ENCODE data around the gene MYO7B.
"Not testable (repeated sequence)": the region's sequence is repeated elsewhere in the genome, so short reads cannot be mapped to it uniquely, and the experiment has no call there.

Gene MYO7B

DNA sequence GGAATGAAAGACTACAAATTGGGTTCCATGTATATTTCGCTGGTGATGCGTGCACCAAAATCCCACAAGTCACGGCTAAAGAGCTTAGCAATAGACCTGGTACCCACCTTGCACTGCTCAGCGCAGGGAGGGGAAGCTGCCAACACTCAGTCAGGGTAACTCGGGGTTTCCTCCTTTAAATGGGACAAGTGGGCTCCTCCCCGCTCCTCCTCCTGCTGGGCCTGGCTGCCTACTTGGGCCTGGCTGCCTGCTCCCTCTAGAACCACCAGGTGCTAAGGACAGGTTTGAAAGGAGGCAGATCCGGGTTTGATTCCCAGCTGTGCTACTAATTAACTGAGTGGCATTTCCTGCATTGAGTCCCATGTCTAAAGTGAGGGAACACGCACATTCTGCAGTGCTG, 23.4 kb downstream of the MYO7B start:
- FAIRE-seq = no peak

DNA sequence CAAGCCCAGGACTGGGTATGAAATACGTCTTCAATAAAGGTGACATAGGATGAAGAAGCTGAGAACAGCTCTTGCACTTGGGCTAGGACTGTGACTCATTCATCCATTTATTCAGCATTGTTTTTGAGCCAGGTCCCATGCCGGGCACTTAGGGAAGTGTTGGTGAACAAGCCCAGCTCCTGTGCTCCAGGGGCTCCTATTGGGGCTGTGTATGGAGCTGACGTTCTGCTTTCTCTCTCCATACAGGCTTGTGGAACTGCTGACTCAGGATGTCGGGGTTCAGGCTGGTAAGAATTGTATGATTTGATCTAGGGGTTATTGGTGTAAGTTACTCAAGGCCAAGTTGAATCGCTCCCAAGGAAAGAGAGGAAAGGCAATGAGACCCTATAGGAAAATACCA, 24.0 kb downstream of the MYO7B start:
- no peak for FAIRE-seq

DNA sequence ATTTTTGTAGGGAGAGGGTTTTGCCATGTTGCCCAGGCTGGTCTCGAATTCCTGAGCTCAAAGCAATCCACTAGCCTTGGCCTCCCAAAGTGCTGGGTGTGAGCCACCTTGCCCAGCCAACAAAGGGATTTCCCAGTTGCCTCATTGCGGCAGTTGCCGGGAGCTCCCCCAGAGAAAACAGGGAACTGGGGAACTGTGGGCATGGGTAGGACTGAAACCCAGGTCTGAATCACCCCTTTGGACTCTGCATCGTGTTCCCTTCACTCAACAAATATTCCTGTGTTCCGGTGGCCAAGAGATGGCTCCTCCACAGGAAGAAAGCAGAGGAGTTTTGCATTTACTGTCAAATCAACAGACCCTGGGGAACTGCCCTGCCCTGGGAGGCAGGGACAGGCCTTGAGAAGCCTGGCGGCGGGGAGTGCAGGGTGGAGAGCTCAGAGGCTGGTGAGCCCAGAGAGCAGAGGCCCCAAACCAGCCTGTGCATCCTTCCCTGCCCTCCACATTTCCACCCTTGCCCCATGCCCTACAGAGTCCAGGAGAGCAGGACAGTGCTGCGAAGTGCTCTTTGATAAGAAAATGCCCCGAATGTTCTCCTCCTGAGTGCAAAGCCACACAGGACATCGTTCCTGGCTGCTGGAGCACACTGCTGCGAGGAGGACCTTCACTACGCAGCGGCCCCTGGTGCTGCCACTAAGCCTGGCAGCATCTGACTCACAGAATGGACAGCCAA, 24.9 kb downstream of the MYO7B start:
- no peak for FAIRE-seq

DNA sequence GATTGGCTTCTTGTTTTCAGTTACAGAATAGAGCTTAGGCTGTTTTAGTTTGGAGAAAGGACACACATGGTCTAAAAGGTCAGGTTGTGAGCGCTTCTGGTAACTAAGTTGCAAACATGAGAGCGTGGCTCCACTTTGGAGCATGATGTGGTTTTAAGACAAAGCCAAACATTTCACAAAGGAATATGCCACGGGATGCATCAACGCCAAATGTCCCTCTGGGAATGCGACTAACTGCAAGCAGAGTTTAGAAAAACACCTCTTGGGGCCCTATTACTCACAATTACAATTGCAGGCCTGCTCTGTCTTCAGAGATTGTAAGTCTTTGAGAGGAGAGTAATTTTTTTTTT, 25.4 kb downstream of the MYO7B start:
- no peak for FAIRE-seq

DNA sequence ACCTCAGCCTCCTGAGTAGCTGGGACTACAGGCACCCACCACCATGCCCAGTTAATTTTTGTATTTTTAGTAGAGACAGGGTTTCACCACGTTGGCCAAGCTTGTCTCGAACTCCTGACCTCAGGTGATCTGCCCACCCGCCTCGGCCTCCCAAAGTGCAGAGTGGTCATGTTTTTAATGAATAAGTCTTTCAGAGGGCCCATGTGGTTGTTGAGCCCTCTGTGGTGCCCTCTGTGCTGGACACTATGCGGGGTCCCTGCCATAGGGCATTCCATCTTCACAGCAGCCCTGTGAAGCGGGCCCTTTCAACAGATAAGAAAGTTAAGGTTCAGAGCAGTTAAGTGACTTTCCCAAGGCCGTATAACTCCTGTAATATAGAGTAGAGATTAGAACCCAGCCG, 25.9 kb downstream of the MYO7B start:
- FAIRE-seq = no peak

DNA sequence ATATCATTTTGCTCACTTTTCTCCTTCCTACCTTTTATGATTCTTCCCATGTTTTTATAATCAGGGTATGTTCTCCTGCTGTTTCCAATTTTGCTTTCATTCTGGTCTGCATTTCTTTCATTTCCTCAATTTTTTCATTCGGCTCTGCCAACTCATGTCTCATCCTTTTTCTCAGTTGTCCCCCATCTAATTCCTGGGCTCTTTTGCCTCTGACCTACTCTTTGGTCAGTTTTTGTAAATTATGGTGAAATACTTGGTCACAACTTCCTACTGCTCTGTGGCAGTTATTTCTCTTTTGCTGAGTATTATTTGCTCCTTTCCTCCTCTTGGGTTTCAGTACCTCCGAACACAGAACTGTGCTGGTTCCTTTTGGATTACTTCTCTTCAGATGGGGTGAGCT, 27.5 kb downstream of the MYO7B start:
- no peak for FAIRE-seq

DNA sequence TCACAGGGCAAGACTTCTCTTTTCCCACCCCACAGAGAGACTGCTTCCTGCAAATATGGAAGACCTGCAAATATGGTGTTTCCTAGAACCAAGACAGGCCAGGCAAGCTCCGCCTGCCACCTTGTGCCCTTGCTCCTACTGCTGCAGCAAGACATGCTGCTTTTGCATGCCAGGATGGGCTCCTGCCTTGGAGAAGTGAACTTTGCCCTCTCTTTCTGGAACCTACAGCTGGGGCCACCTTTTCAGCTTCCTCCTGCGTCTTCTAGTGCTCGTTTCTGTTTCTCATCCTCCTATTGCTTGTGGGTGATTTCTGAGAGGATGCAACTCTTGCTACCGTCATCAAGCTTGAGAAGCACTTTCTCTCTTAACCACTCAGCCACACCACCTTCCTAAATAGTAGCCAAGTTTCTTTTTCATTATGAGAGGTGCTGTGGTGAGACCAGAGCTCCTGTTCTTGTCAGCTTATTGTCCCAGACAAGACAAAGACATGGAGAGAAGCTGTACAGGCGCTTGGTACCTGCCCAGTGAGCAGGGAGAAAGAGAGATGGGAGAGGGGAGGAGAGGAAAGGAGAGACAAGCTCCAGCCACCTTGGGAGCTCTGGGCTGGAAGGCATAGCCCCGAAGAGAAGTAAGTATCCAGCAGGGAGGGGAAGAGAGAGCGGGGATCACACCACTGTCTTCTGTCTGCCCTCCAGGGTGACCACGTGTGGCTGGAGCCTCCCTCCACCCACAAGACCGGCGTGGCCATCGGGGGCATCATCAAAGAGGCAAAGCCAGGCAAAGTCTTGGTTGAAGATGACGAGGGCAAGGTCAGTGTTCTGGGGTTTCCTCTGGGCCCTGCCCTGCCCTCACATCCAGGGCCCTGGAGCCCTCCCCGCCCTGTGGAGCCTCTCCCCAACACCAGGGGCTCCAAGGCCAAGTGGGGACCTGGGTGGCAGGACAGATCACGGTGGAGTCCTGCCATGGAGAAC, 28.3 kb downstream of the MYO7B start:
- no peak for FAIRE-seq

DNA sequence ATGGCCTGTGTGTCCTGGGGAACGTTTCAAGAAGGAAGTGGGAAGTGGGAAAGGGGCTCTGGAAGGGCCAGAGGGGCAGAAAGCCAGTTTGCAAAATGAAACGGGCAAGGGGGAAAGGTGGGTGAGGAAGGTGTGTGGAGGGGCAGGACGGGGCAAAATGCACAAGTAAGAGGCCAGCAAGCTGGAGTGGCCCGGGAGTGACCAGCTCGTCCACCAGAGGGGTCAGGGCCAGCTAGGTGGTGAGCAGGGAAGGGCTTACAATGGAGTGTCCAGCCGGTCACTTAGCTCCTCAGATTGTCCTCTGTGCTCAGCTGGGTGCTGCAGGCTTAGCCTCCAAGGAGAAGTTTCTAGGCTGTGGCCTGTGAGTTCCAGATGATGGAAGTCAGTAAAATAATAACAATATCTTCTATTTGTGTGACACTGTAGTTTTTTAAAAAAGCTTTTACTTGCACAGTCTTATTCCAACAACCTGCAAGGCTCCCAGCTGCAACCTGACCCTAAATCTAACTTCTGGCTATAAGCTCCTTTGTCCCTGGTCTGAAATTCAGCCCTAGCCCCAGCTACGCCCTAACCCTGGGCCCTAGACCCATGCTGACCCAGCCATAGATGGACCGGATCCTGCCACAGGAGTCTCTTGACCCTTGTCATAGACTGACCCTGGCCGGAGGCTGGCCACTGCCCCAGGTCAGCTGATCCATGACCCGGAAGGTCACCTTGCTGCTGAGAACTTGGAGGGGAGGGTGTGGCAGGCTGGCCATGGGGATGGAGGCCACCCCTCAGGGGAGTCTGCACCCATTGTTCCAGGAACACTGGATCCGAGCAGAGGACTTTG, 29.2 kb downstream of the MYO7B start:
- FAIRE-seq = no peak

DNA sequence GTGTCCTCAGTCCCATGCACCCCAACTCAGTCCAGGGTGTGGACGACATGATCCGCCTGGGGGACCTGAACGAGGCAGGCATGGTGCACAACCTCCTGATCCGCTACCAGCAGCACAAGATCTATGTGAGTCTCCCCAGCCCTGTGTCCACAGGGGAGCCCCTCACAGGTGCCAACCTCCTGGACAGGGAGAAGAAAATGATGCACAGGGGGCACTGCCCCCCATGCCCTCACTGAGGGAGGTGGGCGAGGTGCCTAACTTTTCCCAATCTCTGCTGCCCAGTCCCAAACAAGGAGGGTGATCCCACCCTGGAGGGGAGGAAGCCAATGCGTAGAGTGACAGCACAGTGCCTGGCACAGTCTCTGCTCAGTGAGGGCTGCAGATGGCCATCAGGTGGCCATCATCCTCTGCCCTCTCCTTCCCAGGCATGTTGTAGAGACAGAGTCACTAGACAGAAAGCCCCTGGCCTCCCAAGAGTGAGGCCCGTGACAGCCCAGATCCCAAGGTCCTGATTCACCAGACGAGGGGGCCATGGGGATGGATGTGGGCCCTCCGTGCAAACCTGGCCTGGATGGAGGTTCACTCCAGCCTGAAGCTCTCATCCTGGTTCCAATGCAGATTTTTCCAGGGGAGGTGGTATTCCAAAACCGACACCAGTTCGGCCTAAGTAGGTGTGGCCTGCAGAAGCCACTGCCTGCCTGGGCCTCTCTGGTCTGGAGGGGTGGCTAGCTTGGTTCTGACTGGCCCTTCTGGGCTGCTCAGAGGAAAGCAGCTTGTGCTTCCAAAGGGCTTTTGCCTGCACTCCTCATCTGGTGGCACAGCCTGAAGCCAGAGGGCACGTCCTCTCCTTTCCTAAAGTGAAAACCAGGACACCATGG, 30.0 kb downstream of the MYO7B start:
- no peak for FAIRE-seq

DNA sequence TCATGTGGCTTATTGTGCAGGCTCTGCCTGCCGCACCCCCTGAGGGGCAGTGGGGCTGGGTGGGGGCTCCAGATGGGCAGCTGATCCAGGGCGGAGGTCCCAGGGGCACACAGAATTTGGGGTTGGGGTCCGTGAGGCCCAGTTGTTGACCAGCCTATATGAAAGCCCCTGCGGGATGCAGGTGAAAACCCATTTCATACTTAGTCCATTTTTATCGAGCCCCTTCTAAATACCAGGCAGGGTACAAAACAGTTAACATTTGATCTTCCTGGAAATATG, 30.6 kb downstream of the MYO7B start:
- no peak for FAIRE-seq

DNA sequence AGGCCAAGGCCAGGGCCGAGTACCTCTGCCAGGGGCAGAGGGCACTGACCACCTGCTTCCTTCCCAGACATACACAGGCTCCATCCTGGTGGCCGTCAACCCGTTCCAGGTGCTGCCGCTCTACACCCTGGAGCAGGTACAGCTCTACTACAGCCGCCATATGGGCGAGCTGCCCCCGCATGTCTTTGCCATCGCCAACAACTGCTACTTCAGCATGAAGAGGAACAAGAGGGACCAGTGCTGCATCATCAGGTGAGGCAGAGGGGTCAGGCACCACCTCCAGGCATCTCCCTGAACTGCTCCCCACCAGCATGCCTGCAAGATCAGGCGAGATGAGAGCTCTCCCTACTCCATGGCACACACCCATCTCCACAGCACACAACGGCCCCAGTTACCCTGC, 31.1 kb downstream of the MYO7B start:
- FAIRE-seq = no peak

DNA sequence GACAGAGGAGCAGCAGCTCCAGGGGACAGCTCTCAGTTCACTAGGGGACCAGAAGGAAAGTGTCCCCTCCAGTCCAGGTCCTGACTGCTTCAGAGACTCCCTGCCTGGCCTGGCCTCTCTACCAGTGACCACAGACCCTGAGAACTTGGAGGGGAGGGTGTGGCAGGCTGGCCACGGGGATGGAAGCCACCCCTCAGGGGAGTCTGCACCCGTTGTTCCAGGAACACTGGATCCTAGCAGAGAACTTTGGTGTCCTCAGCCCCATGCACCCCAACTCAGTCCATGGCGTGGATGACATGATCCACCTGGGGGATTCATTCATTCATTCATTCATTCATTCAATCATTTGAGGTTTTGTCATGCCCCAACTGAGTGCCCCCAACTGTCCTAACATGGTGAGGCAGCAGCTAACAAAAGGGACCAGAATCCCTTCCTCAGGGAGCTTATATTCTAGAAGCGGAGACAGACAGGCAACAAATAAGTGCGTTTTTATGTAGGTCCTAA, 31.9 kb downstream of the MYO7B start:
- FAIRE-seq = no peak

DNA sequence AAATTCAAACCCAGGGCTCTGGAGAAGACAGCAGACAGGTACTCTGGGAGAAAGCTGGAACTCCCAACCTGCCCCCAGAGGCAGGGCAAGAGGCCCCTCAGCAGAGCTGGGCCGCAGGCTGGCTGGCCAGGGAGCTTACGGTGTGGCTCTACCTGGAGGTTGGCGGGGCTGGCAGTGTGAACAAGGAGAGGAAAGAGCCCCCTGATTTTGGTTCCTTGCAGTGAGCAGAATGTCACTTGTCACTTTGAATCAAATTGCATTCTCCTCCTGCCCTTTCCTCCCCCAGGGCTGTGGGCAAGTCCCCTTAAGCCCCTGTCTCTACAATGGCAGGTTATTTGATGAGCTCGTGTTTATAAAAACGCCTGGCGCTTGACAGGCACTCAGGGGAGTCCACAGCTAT, 32.6 kb downstream of the MYO7B start:
- FAIRE-seq = no peak

DNA sequence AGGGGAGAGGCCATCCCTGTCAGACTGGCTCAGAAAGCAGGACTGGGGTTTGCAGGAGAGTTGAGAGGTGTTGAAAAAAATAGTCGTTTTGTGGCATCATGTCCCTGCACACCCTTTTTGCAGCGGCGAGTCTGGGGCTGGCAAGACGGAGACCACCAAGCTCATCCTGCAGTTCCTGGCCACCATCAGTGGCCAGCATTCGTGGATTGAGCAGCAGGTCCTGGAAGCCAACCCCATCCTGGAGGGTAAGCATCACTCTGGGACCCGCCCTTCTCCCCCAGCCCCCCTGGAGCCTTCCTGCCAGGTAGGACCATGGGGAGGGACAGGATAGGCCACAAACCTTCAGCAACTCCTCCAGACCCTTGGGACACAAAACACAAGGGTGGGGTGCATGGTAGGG, 34.2 kb downstream of the MYO7B start:
- FAIRE-seq = no peak

DNA sequence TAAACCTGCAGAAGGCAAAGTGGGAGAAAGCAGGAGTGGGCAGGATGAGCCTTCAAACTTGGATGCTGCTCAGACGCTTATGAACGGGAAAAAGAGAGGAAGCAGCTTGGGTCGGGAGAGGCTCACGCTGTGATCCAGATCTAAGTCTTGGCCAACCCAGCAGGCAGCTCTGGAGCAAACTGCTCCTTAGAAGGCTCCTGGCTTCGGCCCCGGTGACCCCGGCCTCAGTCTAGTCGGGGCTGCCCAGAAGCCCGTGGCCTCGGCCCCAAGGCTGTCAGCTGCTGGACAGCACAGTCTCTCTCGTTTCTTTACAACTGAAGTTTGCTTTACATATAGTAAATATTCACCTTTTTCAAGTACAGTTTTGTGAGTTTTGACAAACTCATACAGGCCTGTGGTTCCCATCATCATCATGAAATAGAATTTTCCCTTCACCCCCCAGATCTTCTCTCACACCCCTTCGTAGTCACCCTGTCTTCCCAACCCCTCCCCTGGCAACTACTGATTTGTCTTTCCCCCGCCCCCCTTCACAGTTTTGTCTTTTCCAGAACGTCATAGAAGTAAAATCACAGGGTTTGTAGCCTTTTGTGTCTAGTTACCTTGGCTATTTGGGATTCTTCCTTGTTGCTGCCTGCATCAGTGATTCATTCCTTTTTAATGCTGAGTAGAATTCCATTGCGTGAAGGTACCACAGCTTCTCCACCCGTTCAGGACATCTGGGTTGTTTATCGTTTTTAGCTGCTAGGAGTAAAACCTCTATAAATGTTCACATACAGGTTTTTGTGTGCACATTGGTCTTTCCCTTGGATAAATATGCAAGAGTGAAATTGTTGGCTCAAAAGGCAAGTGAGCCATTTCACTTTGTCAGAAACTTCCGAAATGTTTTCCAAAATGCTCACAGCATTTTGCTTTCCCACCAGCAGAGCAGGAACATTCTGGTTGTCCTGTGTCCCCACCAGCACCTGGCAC, 35.1 kb downstream of the MYO7B start:
- no peak for FAIRE-seq

DNA sequence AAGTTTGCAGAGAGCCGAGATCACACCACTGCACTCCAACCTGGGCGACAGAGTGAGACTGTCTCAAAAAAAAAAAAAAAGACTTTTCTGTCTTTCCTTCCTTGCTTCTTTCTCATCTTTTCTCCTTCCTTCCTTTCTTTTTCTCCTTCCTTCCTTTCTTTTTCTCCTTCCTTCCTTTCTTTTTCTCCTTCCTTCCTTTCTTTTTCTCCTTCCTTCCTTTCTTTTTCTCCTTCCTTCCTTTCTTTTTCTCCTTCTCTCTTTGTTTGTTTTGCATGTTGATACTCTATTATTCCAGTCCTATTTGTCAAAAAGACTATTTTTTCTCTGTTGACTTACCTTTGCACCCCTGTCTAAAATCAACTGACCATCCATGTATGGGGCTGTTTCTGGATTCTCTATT, 36.9 kb downstream of the MYO7B start:
- FAIRE-seq = not testable (repeated sequence)

DNA sequence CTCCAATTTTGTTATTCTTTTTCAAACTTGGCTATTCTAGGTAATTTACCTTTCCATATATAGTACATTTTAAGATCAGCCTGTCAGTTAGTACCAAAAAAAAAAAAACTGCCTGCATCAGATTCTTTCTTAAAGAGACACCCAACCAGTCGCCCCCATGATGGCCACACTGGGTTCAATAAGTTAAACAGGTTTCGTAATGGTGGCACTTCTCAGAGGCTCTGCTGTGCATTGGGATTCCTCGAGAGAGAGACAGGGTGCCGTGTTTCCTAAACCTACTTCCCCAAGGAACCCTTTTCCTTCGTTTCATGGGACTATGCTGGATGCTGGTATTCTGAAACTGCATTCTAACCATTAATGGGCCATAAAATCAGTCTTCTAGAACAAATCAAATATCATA, 37.4 kb downstream of the MYO7B start:
- no peak for FAIRE-seq

DNA sequence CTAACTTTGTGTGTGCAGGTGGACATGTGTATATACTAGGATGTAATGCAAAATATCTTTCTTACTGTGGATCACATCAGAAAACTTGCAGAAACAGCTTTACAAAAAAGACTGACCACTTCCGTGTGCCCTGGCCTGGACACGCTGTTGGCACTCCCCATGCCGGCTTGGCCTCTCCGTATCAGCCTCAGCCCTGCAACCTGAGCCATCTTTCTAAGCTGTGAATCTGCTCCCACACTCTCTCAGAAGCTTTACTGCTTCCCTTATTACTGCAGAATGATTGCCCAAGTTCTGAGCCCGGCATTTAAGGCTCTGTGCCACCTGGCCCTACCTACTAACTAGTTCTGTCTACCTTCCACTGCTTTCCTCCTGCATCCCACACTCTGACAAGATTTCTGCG, 37.8 kb downstream of the MYO7B start:
- no peak for FAIRE-seq

DNA sequence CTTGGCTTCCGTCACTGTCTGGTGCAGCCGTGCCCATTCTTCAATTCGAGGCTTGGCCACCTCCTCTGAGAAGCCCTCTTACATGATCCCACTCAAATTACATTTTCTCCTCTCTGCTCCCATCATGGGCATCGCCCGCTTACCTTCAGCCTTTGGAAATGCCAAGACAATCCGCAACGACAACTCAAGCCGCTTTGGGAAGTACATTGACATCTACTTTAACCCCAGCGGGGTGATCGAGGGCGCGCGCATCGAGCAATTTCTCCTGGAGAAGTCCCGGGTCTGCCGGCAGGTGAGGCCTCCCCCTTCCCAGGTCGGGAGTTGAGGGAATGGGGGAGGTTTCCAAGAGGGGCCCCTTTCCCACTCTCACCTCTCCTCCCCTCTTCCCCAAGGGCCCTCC, 38.3 kb downstream of the MYO7B start:
- FAIRE-seq = no peak

DNA sequence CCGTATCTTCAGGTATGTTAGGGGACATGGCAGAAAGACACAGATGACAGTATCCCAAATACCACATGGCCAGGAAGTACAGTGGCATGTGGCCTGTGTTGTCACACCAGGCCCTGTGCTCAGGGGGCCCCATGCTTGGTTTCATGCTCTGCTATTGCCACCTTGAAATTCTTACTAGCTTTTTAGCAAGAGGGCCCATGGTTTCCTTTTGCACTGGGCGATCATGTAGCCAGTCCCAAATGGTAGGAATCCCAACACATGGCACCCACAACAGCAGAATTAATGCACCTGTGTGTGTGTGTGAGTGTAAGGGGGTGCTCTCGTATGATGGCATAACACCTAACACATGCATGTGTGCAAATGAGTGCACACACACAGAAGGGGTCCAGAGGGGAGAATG, 39.2 kb downstream of the MYO7B start:
- FAIRE-seq = no peak

DNA sequence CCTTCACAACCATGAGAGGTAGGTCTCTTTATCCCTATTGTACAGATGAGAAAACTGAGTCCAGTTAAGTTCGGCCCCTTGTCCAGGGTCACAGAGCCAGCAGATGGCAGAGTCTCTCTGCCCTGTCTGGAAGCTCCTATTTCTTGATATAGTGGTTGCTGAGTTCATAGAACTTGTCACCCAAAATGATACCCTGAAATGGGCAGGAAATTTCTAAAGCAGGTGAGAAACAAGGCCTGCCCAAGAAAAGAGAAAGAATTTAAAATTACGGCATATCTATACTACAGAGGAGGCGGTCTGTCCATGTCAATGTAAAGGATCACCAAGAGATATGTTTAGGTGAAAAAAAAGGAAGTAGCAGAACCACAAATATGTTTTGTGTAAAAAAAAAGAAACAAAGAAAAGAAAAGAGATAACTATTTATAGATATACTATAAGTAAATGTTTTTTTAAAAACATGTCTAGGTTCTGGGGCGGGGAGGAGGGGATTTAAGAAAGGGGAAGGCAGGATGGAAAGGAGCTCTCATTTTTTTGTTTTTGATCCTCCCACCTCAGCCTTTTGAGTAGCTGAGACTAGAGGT, 39.8 kb downstream of the MYO7B start:
- no peak for FAIRE-seq
